GM10266 (cell line): ENCODE measurements around the gene SLCO3A1.

Source experiments
- DNase-seq: peaks from one replicate; pipeline ENCODE4 v3.0.0; 2012; ENCODE audit errors: extremely low spot score
- TF ChIP-seq, protein P1 (sequence below): IDR thresholded peaks from 2 replicates; pipeline ENCODE4 v1.5.1; 2012; ENCODE audit warnings: mild to moderate bottlenecking, low read depth; ENCODE audit not compliant: control insufficient read depth, insufficient read depth; ENCODE audit errors: missing control alignments

The SLCO3A1 gene

DNA sequence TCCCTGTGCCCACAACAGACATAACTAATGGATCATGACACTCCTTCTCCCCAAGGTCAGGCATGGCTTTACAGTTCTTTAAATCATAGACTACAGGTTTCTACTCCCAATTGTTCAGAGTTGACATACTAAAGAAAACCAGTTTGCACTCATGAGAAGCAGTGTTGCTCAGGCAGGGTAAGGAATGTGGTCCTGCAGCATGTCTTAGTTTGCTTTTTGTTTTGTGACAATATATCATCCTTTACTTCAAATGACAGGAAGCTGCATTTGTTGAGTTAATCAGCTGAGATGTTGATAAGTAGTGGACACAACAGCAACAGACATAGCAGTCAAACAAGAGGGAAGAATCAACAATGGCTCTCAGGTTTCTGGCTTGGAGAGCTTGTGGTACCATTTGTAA, 267.5 kb downstream of the SLCO3A1 start:
- DNase-seq = no peak
- TF ChIP-seq, protein P1, sequence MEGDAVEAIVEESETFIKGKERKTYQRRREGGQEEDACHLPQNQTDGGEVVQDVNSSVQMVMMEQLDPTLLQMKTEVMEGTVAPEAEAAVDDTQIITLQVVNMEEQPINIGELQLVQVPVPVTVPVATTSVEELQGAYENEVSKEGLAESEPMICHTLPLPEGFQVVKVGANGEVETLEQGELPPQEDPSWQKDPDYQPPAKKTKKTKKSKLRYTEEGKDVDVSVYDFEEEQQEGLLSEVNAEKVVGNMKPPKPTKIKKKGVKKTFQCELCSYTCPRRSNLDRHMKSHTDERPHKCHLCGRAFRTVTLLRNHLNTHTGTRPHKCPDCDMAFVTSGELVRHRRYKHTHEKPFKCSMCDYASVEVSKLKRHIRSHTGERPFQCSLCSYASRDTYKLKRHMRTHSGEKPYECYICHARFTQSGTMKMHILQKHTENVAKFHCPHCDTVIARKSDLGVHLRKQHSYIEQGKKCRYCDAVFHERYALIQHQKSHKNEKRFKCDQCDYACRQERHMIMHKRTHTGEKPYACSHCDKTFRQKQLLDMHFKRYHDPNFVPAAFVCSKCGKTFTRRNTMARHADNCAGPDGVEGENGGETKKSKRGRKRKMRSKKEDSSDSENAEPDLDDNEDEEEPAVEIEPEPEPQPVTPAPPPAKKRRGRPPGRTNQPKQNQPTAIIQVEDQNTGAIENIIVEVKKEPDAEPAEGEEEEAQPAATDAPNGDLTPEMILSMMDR = no peak

DNA sequence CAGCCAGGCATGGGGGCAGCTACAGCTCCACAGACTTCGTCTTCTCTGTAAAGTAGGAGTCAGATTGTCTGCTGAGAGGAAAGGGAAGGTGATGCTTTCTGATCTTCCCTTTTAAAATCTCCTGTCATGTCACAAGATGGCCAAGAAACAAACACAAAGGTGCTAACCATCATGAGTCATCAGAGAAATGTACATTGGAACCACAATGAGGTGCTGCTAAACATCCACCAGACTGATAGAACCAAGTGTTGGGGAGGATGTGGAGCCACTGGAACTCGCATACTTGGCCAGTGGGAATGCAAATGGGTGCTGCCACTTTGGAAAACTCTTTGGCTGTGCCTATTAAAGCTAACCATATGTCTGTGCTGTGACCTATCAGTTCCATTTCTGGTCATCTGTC, 268.8 kb downstream of the SLCO3A1 start:
- TF ChIP-seq, protein P1 = no peak
- DNase-seq = no peak

DNA sequence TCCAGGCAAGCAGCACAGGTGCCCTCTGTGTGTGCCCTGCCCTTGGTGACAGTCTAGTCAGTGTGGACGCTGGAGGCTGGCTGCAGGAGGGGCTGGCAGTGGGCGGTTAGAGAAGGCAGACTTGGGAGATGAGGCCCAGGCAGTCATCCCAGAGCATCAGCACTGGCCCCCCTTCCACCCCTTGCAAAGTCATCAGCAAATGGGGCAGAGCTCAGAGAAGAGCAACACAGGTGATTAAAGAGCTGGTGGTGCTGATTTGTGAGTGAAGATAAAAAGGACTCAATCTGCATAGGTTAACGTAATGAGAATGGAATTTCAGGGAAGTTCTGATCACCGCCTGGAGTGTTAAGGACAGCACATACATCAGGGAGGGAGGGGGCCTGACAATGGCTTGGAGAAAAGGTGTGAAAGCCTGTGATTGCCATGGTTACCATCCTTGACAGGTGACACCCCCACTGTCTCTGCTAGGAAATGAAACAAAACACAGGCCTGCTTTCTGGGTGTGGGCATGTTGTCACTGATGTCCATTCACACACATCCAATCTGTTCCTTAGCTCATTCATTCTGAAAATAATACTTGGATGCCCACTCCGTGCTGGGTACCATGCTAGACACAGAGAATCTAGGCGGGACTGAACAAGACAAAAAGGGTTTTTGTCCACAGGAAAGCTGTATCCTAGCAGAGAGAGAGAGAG, 270.6 kb downstream of the SLCO3A1 start:
- TF ChIP-seq, protein P1 = no peak
- no peak for DNase-seq

DNA sequence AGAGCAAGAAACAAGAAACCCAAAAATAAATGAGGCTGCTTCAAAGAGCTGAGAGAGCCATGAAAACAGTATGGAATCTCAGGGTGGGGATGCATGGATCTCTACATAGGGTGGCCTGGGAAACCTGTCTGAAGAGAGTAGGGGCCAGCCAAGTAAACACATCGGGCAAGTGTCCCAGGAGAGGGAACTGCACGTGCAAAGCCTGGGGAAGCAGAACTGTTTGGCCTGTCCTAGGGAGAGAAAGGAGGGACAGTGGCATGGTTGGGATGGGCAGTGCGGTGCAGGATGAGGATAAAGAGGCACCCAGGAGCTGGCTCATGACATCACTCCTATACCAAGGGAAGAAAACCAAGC, 271.1 kb downstream of the SLCO3A1 start:
- no peak for DNase-seq
- TF ChIP-seq, protein P1 = no peak

DNA sequence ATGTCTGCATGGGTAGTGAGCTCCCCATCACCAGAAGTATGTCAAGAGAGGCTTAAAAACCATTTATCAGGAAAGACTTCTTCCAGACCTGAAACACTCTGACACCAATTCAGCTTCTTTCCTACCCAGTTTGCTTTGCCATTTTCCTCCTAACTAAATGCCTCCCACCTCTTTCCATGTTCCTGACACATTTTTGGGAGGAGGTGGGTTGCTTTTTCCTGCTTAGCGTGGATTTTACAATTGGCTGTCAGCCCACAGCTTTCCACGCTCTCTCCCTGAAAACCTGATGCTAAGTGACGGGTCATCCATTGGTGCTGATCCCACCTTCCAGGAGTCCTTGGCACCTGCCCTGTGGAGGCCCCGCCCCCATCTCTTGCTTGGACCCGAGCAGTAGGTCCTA, 275.3 kb downstream of the SLCO3A1 start:
- TF ChIP-seq, protein P1 = no peak
- no peak for DNase-seq

DNA sequence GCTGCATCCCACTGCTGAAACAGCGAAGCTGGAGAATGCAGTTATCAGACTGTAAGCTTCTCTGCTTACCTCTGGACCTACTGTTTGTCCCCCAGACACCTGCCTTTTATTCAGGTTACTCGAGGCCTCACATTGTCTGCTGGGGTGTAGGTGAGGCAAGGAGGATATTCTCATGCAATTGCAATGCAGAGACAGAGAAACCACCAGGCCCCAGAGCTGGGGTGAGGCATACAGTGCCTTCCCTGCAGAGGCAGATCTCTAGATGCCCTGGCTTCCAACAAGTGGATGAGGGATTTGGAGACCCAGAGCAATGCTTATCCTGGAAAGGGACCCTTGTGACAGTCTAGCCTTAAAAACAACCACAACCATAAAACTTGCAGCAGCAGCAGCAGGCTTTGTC, 276.7 kb downstream of the SLCO3A1 start:
- TF ChIP-seq, protein P1 = no peak

DNA sequence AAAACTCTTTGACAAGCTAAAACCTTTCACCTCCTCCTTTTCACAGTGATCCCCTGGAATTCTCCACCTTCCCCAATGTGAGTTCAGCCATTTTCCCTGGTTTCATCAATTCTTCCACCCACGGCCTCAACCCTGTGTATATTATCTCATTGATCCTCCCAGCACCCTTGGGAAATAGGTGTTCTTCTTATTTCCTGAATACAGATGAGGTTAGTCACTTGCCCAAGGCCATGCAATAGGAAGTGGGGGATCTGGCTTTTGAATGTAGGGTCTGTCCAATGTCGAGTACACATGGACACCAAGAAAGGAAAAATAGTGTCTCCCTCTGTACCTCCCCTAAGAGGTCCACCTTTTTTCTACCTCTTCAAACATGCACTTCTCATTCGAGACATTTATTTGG, 277.4 kb downstream of the SLCO3A1 start:
- TF ChIP-seq, protein P1 = no peak
- DNase-seq = no peak

More for the DNA sequence above, 276.7 kb downstream of the SLCO3A1 start:
- DNase-seq = no peak
